ENCODE results near the gene GRID1. TPM values are rescaled to one million over a fixed set of nuclear protein-coding genes. Genes with fewer than 3 reads are reported as not detected.

Gene GRID1
- total and polyA plus RNA-seq, 4 donors = 1.1 to 3.8 TPM; not detected in 2

DNA sequence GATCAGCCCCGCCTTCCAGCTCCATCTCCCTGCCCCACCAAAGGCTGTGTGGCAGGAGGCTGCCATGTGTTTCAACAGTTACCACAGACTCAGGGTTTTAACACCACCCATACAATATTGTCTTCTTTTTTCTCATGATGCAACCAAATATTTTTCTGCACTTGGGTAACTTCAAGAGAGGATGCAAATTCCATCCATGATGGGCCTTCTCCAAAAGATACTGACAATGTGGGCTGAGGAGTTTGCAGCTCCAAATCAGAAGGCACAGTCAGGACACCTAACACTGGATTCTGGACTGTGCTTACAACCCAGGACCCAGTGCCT, 347.9 kb downstream of the GRID1 start:
- 75 to 93% methylated on average over 1 of the region's 1 CpG for WGBS, 2 donors
- Histone ChIP-seq H3K36me3 (ENCODE audit: control insufficient read depth in 1 of 2, insufficient read depth in 2 of 2, low read length in 1 of 2) (no peaks in the 10 kb centered on the region), H3K9me3 (ENCODE audit: control insufficient read depth, low read length) (no peaks in the 10 kb centered on the region), H3K27ac (ENCODE audit: low read depth in 1 of 2, low read length in 2 of 2) (no peak overlapping the region), H3K4me3 (ENCODE audit: low read length in 2 of 2) (no peak overlapping the region), H3K4me1 (ENCODE audit: control insufficient read depth in 1 of 2, insufficient read depth in 2 of 2, low read length in 2 of 2) (no peaks in the 10 kb centered on the region), H3K27me3 (ENCODE audit: control insufficient read depth in 1 of 2, insufficient read depth in 2 of 2, low read length in 1 of 2) (no peaks in the 10 kb centered on the region)
- DNase-seq (no peak), ATAC-seq (ENCODE audit: low FRiP score) (no peak)
- intact Hi-C loops (cut with DNase I) = no loop called here

DNA sequence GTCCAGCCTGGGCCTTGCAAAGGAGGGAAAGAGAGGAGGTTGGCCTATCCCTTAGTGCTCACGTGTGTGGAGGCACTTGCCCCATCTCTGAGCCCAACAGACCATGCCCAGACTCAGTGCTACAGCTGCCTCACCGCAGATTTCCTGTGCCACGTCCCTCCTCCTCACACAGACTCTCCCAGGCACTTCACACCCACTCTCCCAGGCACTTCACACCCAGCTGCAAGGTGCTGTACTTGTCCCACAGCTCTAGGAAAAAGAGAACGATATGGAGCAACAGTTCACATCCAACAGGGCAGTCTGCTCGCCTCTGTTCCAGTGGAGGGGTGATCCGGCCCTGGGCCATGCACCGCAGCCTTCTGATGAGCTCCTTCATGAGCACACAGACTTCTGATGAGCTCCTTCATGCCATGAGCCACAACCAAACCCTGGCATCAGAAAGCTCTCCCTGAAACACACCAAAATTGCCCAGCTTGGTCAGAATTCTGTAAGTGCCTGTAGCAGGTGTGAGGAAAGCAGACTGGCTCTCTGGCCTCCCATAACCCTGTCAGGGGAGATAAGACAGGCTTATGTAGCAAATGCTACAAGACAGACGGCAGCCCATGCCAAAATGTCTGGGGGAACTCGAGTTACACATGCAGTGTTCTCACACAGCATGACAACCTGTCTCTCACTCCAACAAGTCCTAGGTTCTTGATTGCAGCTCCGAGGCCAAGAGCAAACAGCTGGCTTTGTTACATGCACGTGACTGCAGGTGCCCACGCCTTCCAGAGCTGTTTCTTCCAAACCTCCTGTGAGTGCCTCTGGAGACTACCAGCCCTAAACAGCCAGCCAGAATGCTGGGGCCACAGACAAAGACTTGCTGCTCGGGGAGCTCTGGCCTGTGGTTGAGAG, 348.5 kb downstream of the GRID1 start:
- DNase-seq (no peak), ATAC-seq (ENCODE audit: low FRiP score) (no peak)
- WGBS, 2 donors = 25 to 32% methylated on average over 13 of the region's 13 CpGs
- H3K9me3 ChIP-seq (ENCODE audit: control insufficient read depth, low read length) = no peaks in the 10 kb centered on the region
- no peak overlapping the region for H3K4me3 ChIP-seq (ENCODE audit: low read length in 2 of 2)
- no peaks in the 10 kb centered on the region for H3K36me3 ChIP-seq (ENCODE audit: control insufficient read depth in 1 of 2, insufficient read depth in 2 of 2, low read length in 1 of 2)
- H3K4me1 ChIP-seq (ENCODE audit: control insufficient read depth in 1 of 2, insufficient read depth in 2 of 2, low read length in 2 of 2) = no peaks in the 10 kb centered on the region
- intact Hi-C loops (cut with DNase I) = no loop called here
- H3K27ac ChIP-seq (ENCODE audit: low read depth in 1 of 2, low read length in 2 of 2) = no peak overlapping the region
- H3K27me3 ChIP-seq (ENCODE audit: control insufficient read depth in 1 of 2, insufficient read depth in 2 of 2, low read length in 1 of 2) = no peaks in the 10 kb centered on the region

- WGBS, 2 donors = 80 to 81% methylated on average over 2 of the region's 2 CpGs
- Histone ChIP-seq H3K9me3 (ENCODE audit: control insufficient read depth, low read length) (no peaks in the 10 kb centered on the region), H3K27me3 (ENCODE audit: control insufficient read depth in 1 of 2, insufficient read depth in 2 of 2, low read length in 1 of 2) (no peaks in the 10 kb centered on the region), H3K27ac (ENCODE audit: low read depth in 1 of 2, low read length in 2 of 2) (no peak overlapping the region), H3K36me3 (ENCODE audit: control insufficient read depth in 1 of 2, insufficient read depth in 2 of 2, low read length in 1 of 2) (no peaks in the 10 kb centered on the region), H3K4me1 (ENCODE audit: control insufficient read depth in 1 of 2, insufficient read depth in 2 of 2, low read length in 2 of 2) (no peaks in the 10 kb centered on the region), H3K4me3 (ENCODE audit: low read length in 2 of 2) (no peak overlapping the region)
- intact Hi-C loops (cut with DNase I) = no loop called here
- DNase-seq (no peak), ATAC-seq (ENCODE audit: low FRiP score) (no peak)
Observed at GRCh38 chr10:86013568-86013967, 353.0 kb downstream of the GRID1 start.

DNA sequence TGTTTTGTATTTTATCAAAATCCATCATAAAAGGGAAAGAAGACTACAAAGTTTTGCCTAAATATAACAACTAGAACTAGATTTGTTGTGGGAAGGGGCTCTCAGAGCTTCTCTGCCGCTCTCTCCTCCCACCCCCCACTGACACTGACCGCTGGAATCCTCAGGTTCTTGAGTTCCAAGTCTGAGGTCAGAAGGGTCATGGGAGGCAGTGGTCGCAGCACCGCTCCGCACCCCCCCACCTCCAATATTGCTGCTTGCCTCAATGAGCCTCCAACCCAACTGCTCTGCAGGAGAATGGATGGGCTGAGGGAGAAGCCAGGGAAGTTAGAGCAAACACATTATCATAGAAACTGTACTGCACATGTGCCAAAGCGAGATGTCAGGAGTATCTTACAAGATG, 359.4 kb downstream of the GRID1 start:
- ATAC-seq (ENCODE audit: low FRiP score) = no peak
- Histone ChIP-seq H3K4me1 (ENCODE audit: control insufficient read depth in 1 of 2, insufficient read depth in 2 of 2, low read length in 2 of 2) (no peaks in the 10 kb centered on the region), H3K27me3 (ENCODE audit: control insufficient read depth in 1 of 2, insufficient read depth in 2 of 2, low read length in 1 of 2) (no peaks in the 10 kb centered on the region), H3K36me3 (ENCODE audit: control insufficient read depth in 1 of 2, insufficient read depth in 2 of 2, low read length in 1 of 2) (no peaks in the 10 kb centered on the region), H3K9me3 (ENCODE audit: control insufficient read depth, low read length) (no peaks in the 10 kb centered on the region), H3K27ac (ENCODE audit: low read depth in 1 of 2, low read length in 2 of 2) (no peak overlapping the region), H3K4me3 (ENCODE audit: low read length in 2 of 2) (no peak overlapping the region)
- 78 to 91% methylated on average over 6 of the region's 6 CpGs for WGBS, 2 donors
- intact Hi-C loops (cut with DNase I) = no loop called here
- DNase-seq = no peak

DNA sequence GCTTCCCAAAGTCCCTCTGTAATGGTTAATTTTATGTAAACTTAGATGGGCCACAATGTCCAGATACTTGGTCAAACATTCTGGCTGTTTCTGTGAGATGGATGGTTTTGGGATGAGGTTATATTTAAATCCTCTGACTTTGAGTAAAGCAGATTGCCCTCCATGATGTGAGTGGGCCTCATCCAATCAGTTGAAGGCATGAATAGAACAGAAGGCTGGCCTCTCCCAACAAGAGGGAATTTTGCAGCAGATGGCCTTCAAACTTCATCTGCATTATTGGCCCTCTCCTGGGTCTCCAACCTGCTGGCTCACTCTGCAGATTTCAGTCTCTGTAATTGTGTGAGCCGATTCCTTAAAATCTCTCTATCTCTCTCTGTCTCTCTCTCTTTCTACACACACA, 362.3 kb downstream of the GRID1 start:
- Histone ChIP-seq H3K4me3 (ENCODE audit: low read length in 2 of 2) (no peak overlapping the region), H3K36me3 (ENCODE audit: control insufficient read depth in 1 of 2, insufficient read depth in 2 of 2, low read length in 1 of 2) (no peaks in the 10 kb centered on the region), H3K27me3 (ENCODE audit: control insufficient read depth in 1 of 2, insufficient read depth in 2 of 2, low read length in 1 of 2) (no peaks in the 10 kb centered on the region), H3K9me3 (ENCODE audit: control insufficient read depth, low read length) (no peaks in the 10 kb centered on the region), H3K27ac (ENCODE audit: low read depth in 1 of 2, low read length in 2 of 2) (no peak overlapping the region), H3K4me1 (ENCODE audit: control insufficient read depth in 1 of 2, insufficient read depth in 2 of 2, low read length in 2 of 2) (no peaks in the 10 kb centered on the region)
- 50 to 58% methylated on average over 1 of the region's 1 CpG for WGBS, 2 donors
- ATAC-seq (ENCODE audit: low FRiP score) = no peak
- intact Hi-C loops (cut with DNase I) = no loop called here
- no peak for DNase-seq

- no peaks in the 10 kb centered on the region for H3K27me3 ChIP-seq (ENCODE audit: control insufficient read depth in 1 of 2, insufficient read depth in 2 of 2, low read length in 1 of 2)
- ATAC-seq (ENCODE audit: low FRiP score) (no peak), DNase-seq (no peak)
- no peak overlapping the region for H3K27ac ChIP-seq (ENCODE audit: low read depth in 1 of 2, low read length in 2 of 2)
- no peaks in the 10 kb centered on the region for H3K36me3 ChIP-seq (ENCODE audit: control insufficient read depth in 1 of 2, insufficient read depth in 2 of 2, low read length in 1 of 2)
- 60 to 62% methylated on average over 3 of the region's 3 CpGs for WGBS, 2 donors
- no peaks in the 10 kb centered on the region for H3K9me3 ChIP-seq (ENCODE audit: control insufficient read depth, low read length)
- intact Hi-C loops (cut with DNase I) = no loop called here
- no peak overlapping the region for H3K4me3 ChIP-seq (ENCODE audit: low read length in 2 of 2)
- no peaks in the 10 kb centered on the region for H3K4me1 ChIP-seq (ENCODE audit: control insufficient read depth in 1 of 2, insufficient read depth in 2 of 2, low read length in 2 of 2)
Observed at GRCh38 chr10:86003201-86003621, 363.4 kb downstream of the GRID1 start.

- no peaks in the 10 kb centered on the region for H3K9me3 ChIP-seq (ENCODE audit: control insufficient read depth, low read length)
- DNase-seq (no peak), ATAC-seq (ENCODE audit: low FRiP score) (no peak)
- no peaks in the 10 kb centered on the region for H3K27me3 ChIP-seq (ENCODE audit: control insufficient read depth in 1 of 2, insufficient read depth in 2 of 2, low read length in 1 of 2)
- H3K36me3 ChIP-seq (ENCODE audit: control insufficient read depth in 1 of 2, insufficient read depth in 2 of 2, low read length in 1 of 2) = no peaks in the 10 kb centered on the region
- H3K4me1 ChIP-seq (ENCODE audit: control insufficient read depth in 1 of 2, insufficient read depth in 2 of 2, low read length in 2 of 2) = no peaks in the 10 kb centered on the region
- H3K4me3 ChIP-seq (ENCODE audit: low read length in 2 of 2) = no peak overlapping the region
- intact Hi-C loops (cut with DNase I) = no loop called here
- 83 to 90% methylated on average over 2 of the region's 2 CpGs for whole genome bisulfite sequencing, 2 donors
- no peak overlapping the region for H3K27ac ChIP-seq (ENCODE audit: low read depth in 1 of 2, low read length in 2 of 2)
Observed at GRCh38 chr10:86001521-86001920, 365.1 kb downstream of the GRID1 start.

- Histone ChIP-seq H3K4me1 (ENCODE audit: control insufficient read depth in 1 of 2, insufficient read depth in 2 of 2, low read length in 2 of 2) (no peaks in the 10 kb centered on the region), H3K4me3 (ENCODE audit: low read length in 2 of 2) (no peak overlapping the region), H3K36me3 (ENCODE audit: control insufficient read depth in 1 of 2, insufficient read depth in 2 of 2, low read length in 1 of 2) (no peaks in the 10 kb centered on the region), H3K9me3 (ENCODE audit: control insufficient read depth, low read length) (no peaks in the 10 kb centered on the region), H3K27ac (ENCODE audit: low read depth in 1 of 2, low read length in 2 of 2) (no peak overlapping the region), H3K27me3 (ENCODE audit: control insufficient read depth in 1 of 2, insufficient read depth in 2 of 2, low read length in 1 of 2) (no peaks in the 10 kb centered on the region)
- ATAC-seq (ENCODE audit: low FRiP score) = no peak
- DNase-seq = no peak
- WGBS, 2 donors = 96 to 97% methylated on average over 3 of the region's 3 CpGs
- intact Hi-C loops (cut with DNase I) = no loop called here
Observed at GRCh38 chr10:85997544-85997943, 369.1 kb downstream of the GRID1 start.

- Histone ChIP-seq H3K27me3 (ENCODE audit: control insufficient read depth in 1 of 2, insufficient read depth in 2 of 2, low read length in 1 of 2) (no peaks in the 10 kb centered on the region), H3K27ac (ENCODE audit: low read depth in 1 of 2, low read length in 2 of 2) (no peak overlapping the region), H3K9me3 (ENCODE audit: control insufficient read depth, low read length) (no peaks in the 10 kb centered on the region), H3K4me3 (ENCODE audit: low read length in 2 of 2) (no peak overlapping the region), H3K4me1 (ENCODE audit: control insufficient read depth in 1 of 2, insufficient read depth in 2 of 2, low read length in 2 of 2) (no peaks in the 10 kb centered on the region), H3K36me3 (ENCODE audit: control insufficient read depth in 1 of 2, insufficient read depth in 2 of 2, low read length in 1 of 2) (no peaks in the 10 kb centered on the region)
- intact Hi-C loops (cut with DNase I) = no loop called here
- ATAC-seq (ENCODE audit: low FRiP score) (no peak), DNase-seq (no peak)
- WGBS, 2 donors = 44 to 49% methylated on average over 3 of the region's 3 CpGs
Observed at GRCh38 chr10:85995791-85996190, 370.8 kb downstream of the GRID1 start.
